ENCODE measurements around the gene GLI1. TPM values are rescaled to one million over a fixed set of nuclear protein-coding genes. Genes with fewer than 3 reads are reported as not detected.

The GLI1 gene
- total and polyA plus RNA-seq, 2 of the 13 experiments (the other 11 are each of a cell fraction or from before 2014, with no cell fraction given): 0.09 to 0.20 TPM

DNA sequence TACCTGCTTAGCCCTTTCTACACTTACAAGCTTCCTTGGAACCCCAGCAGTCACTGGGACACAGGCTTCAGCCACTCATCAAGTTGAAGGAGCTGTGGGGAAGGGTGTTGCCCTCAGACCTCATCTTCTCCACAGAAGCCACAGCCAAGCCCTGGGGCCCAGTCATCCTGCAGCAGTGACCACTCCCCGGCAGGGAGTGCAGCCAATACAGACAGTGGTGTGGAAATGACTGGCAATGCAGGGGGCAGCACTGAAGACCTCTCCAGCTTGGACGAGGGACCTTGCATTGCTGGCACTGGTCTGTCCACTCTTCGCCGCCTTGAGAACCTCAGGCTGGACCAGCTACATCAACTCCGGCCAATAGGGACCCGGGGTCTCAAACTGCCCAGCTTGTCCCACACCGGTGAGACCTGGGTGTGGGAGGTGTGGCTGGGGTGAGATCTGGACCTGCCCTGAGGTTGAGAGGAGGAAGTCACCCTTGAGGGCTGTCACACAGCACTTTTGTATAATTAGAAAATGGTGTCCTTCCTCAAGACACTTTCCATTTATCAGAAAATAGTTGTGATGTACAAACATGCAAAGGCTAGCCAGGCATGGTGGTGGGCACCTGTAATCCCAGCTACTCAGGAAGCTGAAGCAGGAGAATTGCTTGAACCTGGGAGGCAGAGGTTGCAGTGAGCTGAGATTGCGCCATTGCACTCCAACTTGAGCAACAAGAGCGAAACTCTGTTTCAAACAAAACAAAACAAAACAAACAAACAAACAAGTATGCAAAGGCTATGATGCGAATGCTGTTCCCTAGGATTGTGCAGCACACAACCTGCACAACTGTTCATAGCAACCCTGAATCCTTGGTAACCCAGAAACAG lies 9.9 kb downstream of the GLI1 start:
- intact Hi-C loops (cut with micrococcal nuclease; ENCODE audit: unreplicated experiment) (no loop called here), in situ Hi-C loops (cut with HindIII; ENCODE audit: extremely low pct_ligation_motif_present, low pct_unique_long_range_greater_than_20kb) (no loop called here)
- Histone ChIP-seq H3K27me3 (ENCODE audit: control insufficient read depth in 1 of 2, insufficient read depth in 2 of 2, low read length in 2 of 2) (peaks cover 0 to 50% of the 10 kb centered on the region in 2 experiments; a peak in 4 of 5 replicates), H3K4me3 (replicated peaks in 1 of 3; ENCODE audit: insufficient read depth in 1 of 3, low read depth in 2 of 3, low read length in 3 of 3) (no peak overlapping the region), H3K4me2 (ENCODE audit: low read depth, low read length) (no peak overlapping the region), H2AFZ (ENCODE audit: low read length) (no peak overlapping the region), H3K36me3 (replicated peaks in 1 of 2; ENCODE audit: control insufficient read depth in 1 of 2, insufficient read depth in 2 of 2, low read length in 2 of 2) (no peaks in the 10 kb centered on the region), H3K4me1 (ENCODE audit: insufficient read depth, low read length) (peaks cover 27% of the 10 kb centered on the region), H3K79me2 (ENCODE audit: insufficient read depth, low read length) (no peaks in the 10 kb centered on the region), H4K20me1 (ENCODE audit: insufficient read depth, low read length) (no peaks in the 10 kb centered on the region), H3K9ac (ENCODE audit: insufficient read depth, low read depth, low read length) (no peak overlapping the region), H3K9me3 (ENCODE audit: low read length) (no peaks in the 10 kb centered on the region), H3K27ac (ENCODE audit: extremely low read length, insufficient read depth, low read length) (no peak overlapping the region)
- 14% methylated on average over 4 of the region's 10 CpGs for WGBS (ENCODE audit: low lambda C conversion rate)
- no TSS peak for BruUV-seq (replicated peaks)
- no peak for FAIRE-seq
- TF ChIP-seq NFE2L2 (IDR thresholded peaks at IDR 0.05; ENCODE audit: low read length) (no peak), MED13 (CRISPR knock-in tag; IDR thresholded peaks at IDR 0.05) (no peak), CEBPB (IDR thresholded peaks at IDR 0.05; ENCODE audit: borderline replicate concordance, low read depth, low read length) (peak; percentile 60; the same call in 1 of the 2 replicates), NFIB (CRISPR knock-in tag; IDR thresholded peaks at IDR 0.05; ENCODE audit: borderline replicate concordance) (no peak), ZNF460 (CRISPR knock-in tag; IDR thresholded peaks at IDR 0.05; ENCODE audit: borderline replicate concordance) (peak; percentile 55; the same call in 1 of the 2 replicates), CEBPG (CRISPR knock-in tag; IDR thresholded peaks at IDR 0.05) (peak; percentile 24; the same call in 1 of the 2 replicates)
- ATAC-seq: peak; percentile 65
- POLR2A ChIA-PET: interaction anchor here (1.0 kb wide), 1 partner anchor 50 kb away, joined by 3 read pairs; the partner anchor contains the start of gene DDIT3
- CTCF ChIA-PET (ENCODE audit: low intra/inter-chr PET ratio, low total read pairs): no interaction called here
- DNase-seq (ENCODE audit: low spot score): no peak

DNA sequence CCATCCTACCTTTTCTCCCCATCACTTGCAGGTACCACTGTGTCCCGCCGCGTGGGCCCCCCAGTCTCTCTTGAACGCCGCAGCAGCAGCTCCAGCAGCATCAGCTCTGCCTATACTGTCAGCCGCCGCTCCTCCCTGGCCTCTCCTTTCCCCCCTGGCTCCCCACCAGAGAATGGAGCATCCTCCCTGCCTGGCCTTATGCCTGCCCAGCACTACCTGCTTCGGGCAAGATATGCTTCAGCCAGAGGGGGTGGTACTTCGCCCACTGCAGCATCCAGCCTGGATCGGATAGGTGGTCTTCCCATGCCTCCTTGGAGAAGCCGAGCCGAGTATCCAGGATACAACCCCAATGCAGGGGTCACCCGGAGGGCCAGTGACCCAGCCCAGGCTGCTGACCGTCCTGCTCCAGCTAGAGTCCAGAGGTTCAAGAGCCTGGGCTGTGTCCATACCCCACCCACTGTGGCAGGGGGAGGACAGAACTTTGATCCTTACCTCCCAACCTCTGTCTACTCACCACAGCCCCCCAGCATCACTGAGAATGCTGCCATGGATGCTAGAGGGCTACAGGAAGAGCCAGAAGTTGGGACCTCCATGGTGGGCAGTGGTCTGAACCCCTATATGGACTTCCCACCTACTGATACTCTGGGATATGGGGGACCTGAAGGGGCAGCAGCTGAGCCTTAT lies 10.8 kb downstream of the GLI1 start:
- no TSS peak for BruUV-seq (replicated peaks)
- Histone ChIP-seq H3K9me3 (ENCODE audit: low read length) (no peaks in the 10 kb centered on the region), H3K27ac (ENCODE audit: extremely low read length, insufficient read depth, low read length) (no peak overlapping the region), H2AFZ (ENCODE audit: low read length) (no peak overlapping the region), H3K36me3 (replicated peaks in 1 of 2; ENCODE audit: control insufficient read depth in 1 of 2, insufficient read depth in 2 of 2, low read length in 2 of 2) (no peaks in the 10 kb centered on the region), H3K4me1 (ENCODE audit: insufficient read depth, low read length) (peaks cover 28% of the 10 kb centered on the region), H4K20me1 (ENCODE audit: insufficient read depth, low read length) (no peaks in the 10 kb centered on the region), H3K27me3 (ENCODE audit: control insufficient read depth in 1 of 2, insufficient read depth in 2 of 2, low read length in 2 of 2) (peaks cover 7 to 50% of the 10 kb centered on the region in 2 experiments), H3K79me2 (ENCODE audit: insufficient read depth, low read length) (no peaks in the 10 kb centered on the region), H3K4me3 (replicated peaks in 1 of 3; ENCODE audit: insufficient read depth in 1 of 3, low read depth in 2 of 3, low read length in 3 of 3) (no peak overlapping the region), H3K9ac (ENCODE audit: insufficient read depth, low read depth, low read length) (no peak overlapping the region), H3K4me2 (ENCODE audit: low read depth, low read length) (no peak overlapping the region)
- WGBS (ENCODE audit: low lambda C conversion rate): 57% methylated on average over 13 of the region's 14 CpGs
- intact Hi-C loops (cut with micrococcal nuclease; ENCODE audit: unreplicated experiment) (no loop called here), in situ Hi-C loops (cut with HindIII; ENCODE audit: extremely low pct_ligation_motif_present, low pct_unique_long_range_greater_than_20kb) (no loop called here)
- DNase-seq (ENCODE audit: low spot score) (no peak), ATAC-seq (peak; percentile 15; the same call in 2 of the 3 replicates), FAIRE-seq (no peak)
- POLR2A ChIA-PET: no interaction called here
- CTCF ChIA-PET (ENCODE audit: low intra/inter-chr PET ratio, low total read pairs): no interaction called here
- TF ChIP-seq DMAP1 (CRISPR knock-in tag; IDR thresholded peaks at IDR 0.05) (no peak), ZNF317 (CRISPR knock-in tag; IDR thresholded peaks at IDR 0.05) (no peak), PATZ1 (CRISPR knock-in tag; IDR thresholded peaks at IDR 0.05) (peak; percentile 48; the same call in 1 of the 2 replicates), POGK (CRISPR knock-in tag; conservative IDR thresholded peaks at IDR 0.05) (no peak), ZNF430 (CRISPR knock-in tag; IDR thresholded peaks at IDR 0.05) (no peak), GZF1 (CRISPR knock-in tag; IDR thresholded peaks at IDR 0.05) (no peak), MEIS2 (CRISPR knock-in tag; IDR thresholded peaks at IDR 0.05) (no peak), ZNF576 (CRISPR knock-in tag; IDR thresholded peaks at IDR 0.05) (no peak)

All from HepG2 (cell line).